HG03060 (cell line): ENCODE measurements around the gene FRMD4A.
"Not testable (repeated sequence)": the region's sequence is repeated elsewhere in the genome, so short reads cannot be mapped to it uniquely, and the experiment has no call there.

Experiments
- ATAC-seq: cut with Tn5 transposase; IDR thresholded peaks from one replicate; pipeline ENCODE4 v1.9.1; 2021; ENCODE audit warnings: low read depth, moderate number of reproducible peaks; ENCODE audit not compliant: unreplicated experiment

The FRMD4A gene

GRCh38 chr10:13899941-13900340 is 430.8 kb downstream of the FRMD4A start:
- no peak for ATAC-seq

DNA sequence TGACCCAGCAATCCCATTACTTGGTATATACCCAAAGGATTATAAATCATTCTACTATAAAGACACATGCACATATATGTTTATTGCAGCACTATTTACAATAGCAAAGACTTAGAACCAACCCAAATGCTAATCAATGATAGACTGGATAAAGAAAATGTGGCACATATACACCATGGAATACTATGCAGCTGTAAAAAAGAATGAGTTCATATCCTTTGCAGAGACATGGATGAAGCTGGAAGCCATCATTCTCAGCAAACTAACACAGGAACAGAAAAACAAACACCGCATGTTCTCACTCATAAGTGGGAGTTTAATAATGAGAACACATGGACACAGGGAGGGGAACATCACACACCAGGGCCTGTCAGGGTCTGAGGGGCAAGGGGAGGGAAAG is 434.6 kb downstream of the FRMD4A start:
- not testable (repeated sequence) for ATAC-seq

DNA sequence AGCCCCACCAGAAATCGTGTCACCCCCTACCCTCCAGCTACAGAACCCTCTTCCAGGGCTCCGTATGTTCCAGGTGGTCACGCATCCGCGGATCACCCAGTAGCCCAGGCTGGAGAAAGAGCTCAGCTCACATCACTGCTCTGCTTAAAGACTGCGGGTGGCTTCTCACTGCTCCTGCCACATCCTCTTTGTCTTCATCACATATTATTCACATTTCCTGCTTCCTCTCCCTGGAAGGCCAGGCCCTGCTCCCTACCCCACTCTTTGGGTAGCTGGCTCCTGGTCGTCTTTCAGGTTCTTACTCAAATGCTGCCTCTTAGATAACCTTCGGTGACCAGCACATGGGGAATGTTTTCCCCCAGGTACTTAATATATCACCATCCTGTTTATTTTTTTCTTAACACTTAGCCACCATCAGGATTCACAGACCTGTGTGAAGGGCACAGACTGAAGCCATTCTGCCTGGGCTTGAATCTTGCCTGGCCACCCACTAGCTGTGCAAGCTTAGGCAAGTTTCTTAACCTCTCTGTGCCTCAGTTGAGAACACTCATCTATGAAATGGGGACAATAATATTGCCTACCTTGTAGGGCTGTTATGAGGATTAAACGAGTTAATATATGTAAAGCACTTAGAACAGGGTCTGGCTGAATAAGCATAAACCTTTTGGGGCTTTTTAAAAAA is 436.2 kb downstream of the FRMD4A start:
- no peak for ATAC-seq

DNA sequence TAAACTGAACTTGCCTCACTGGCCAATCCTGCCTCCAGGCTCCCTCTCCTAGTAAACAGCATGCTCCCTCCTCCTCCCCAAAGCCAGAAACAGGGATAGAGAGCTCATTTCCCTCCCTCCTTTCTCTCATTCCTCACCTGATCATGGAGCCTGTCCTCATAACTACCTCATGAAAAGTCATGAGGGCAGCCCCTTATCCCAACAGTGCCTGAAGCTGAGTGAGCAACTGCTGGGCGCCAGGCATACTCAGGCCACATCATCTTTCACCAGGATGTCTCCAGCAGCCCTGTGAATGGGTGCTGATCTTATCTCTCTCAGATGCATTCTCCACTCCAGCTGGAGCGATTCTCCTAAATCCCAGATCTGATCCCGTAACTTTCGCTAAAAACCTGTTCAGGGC is 436.8 kb downstream of the FRMD4A start:
- ATAC-seq = no peak

GRCh38 chr10:13892871-13893270 is 437.9 kb downstream of the FRMD4A start:
- no peak for ATAC-seq

DNA sequence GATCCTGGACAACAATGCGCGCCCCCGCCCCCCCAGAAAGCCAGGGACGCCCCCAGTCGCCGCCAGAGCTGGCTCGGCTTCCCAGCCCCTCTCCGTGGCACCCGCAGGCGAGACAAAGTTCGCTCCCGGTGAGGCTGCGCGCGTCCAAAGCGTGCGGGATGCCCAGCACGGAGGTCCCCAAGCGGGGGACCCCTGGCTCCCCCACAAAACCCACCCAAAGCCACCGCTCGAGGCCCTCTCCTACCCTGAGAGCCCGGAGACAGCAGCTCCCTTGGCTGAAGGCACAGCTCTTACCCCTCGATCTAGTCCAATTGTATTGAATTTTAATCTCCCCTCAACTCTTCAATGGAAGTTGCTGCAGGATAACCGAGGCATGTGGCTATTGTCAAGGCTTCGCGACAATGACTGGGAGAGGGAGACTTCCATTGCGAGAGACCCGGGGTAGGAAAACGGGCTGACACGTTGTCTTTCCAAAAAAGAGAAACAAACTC is 438.7 kb downstream of the FRMD4A start:
- ATAC-seq = no peak

GRCh38 chr10:13891128-13892000 is 439.4 kb downstream of the FRMD4A start:
- ATAC-seq = no peak

- ATAC-seq = no peak
Measured at GRCh38 chr10:13890233-13891127, 440.2 kb downstream of the FRMD4A start.

GRCh38 chr10:13887761-13888160 is 443.0 kb downstream of the FRMD4A start:
- ATAC-seq = no peak

GRCh38 chr10:13885238-13885990 is 445.3 kb downstream of the FRMD4A start:
- no peak for ATAC-seq

- no peak for ATAC-seq
Measured at GRCh38 chr10:13883636-13884444, 446.9 kb downstream of the FRMD4A start.

DNA sequence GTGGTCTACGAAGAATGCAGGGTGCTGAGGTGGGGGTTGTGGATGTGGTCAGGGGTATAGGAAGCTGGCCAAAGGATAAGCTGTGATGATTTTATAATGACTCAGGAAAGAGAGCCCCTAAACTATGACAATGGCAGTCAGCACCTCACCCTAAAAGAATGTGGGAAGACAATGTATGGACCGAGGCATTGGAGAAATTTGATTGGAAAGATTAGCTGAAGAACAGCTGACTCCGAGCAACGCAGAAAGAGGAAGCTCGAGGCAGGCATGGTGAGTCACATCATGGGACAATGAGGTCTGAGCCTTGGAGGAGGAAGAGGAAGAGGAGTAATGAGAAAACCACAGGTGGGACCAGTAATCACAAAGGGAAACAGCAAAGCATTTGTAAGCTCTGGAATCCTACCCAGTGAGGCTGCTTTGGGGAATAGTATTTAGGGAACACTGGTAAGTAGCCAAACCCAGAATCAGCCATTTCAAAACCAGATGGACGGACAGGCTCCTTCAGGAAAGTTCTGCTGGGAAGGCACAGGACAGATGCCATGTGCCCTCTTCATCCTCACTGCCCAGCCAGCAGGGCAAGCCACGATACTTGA is 448.5 kb downstream of the FRMD4A start:
- ATAC-seq = no peak

GRCh38 chr10:13880760-13881159 is 450.0 kb downstream of the FRMD4A start:
- ATAC-seq = no peak

DNA sequence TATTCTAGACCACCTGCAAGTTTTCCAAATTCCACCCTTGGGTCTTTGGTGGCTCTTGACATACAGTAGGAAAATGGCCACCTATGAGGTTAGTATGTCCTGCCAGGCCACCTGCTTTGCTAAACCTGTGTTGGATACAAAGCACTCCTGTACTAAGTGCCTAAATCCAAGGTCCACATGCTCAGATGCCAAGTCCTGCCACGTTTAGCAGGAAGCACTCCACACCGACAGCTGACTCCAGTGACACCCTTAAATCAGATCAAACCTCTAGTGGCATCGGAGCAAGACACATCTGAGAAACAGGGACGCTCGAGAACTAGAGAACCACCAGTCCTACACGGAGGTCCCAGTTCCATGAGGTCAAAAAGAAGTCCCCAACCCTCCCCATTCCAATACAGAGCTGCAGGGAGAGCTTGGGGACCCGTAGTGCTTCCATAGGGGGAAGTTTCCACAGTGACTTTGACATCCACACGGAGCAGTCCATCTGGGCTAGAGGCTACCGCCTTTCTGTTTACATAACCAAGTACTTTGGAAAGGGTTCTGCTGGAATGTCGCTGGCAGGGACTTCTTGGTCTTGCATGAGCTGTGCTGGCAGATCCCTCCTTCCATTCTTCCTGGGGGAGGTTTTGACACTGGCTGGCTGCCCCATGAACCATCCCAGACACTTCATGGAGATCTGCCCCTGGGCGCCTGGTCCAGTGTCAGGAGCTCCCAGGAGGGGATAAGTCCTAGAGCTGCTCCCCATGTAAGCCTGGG is 453.4 kb downstream of the FRMD4A start:
- ATAC-seq = no peak

GRCh38 chr10:13873196-13873595 is 457.5 kb downstream of the FRMD4A start:
- no peak for ATAC-seq

- ATAC-seq = no peak
Measured at GRCh38 chr10:13872411-13872810, 458.3 kb downstream of the FRMD4A start.

DNA sequence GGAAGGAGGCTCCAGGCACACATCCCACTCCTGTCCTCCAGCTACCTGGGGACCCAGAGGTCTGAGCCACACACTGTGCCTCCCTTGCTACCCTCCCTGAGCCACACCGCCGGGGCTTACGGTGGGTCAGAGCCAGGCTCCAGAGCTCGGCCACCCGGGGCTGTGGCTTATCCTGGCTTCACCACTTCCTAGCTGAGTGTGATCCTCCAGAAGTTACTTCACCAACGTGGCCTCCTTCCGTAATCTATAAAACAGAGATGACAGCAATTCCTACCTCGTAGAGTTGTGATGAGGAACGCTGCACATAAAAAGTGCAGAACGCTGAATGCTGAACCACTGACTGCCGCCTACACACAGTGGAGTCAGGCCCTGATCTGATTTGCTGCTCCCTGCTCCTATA is 458.9 kb downstream of the FRMD4A start:
- no peak for ATAC-seq

GRCh38 chr10:13871011-13871410 is 459.7 kb downstream of the FRMD4A start:
- ATAC-seq = no peak
